ENCODE results near the gene PRKAB2. TPM values are rescaled to one million over a fixed set of nuclear protein-coding genes. Genes with fewer than 3 reads are reported as not detected.

PRKAB2 gene
- total and polyA plus RNA-seq, 2 of the 13 experiments (the other 11 are each of a cell fraction or from before 2014, with no cell fraction given), result 44.0 to 118 TPM

- TF ChIP-seq ZNF256 (CRISPR knock-in tag; conservative IDR thresholded peaks at IDR 0.05) (peak; percentile 92), ZNF615 (CRISPR knock-in tag; IDR thresholded peaks at IDR 0.05; ENCODE audit: borderline replicate concordance) (peak; percentile 73; the same call in 1 of the 2 replicates), ZNF225 (CRISPR knock-in tag; IDR thresholded peaks at IDR 0.05) (peak; percentile 30; the same call in 1 of the 2 replicates), ZFP41 (CRISPR knock-in tag; IDR thresholded peaks at IDR 0.05; ENCODE audit: borderline replicate concordance) (no peak), ZBTB2 (CRISPR knock-in tag; IDR thresholded peaks at IDR 0.05; ENCODE audit: low read depth) (peak; percentile 92), KIAA2018 (CRISPR knock-in tag; IDR thresholded peaks at IDR 0.05; ENCODE audit: borderline replicate concordance) (no peak), ZNF496 (CRISPR knock-in tag; IDR thresholded peaks at IDR 0.05; ENCODE audit: insufficient replicate concordance) (no peak), NFE2L1 (CRISPR knock-in tag; IDR thresholded peaks at IDR 0.05; ENCODE audit: borderline replicate concordance) (no peak), ZNF280D (CRISPR knock-in tag; IDR thresholded peaks at IDR 0.05) (no peak; the same call in 1 of the 2 replicates), THAP7 (CRISPR knock-in tag; IDR thresholded peaks at IDR 0.05) (0 out of 2 replicates have a peak, but pooled peaks have one; percentile 38), ZNF251 (CRISPR knock-in tag; IDR thresholded peaks at IDR 0.05) (0 out of 2 replicates have a peak, but pooled peaks have one; percentile 18), HNRNPL (IDR thresholded peaks at IDR 0.05; ENCODE audit: low read depth, low read length) (0 out of 2 replicates have a peak, but pooled peaks have one; percentile 56), ZMAT5 (CRISPR knock-in tag; IDR thresholded peaks at IDR 0.05; ENCODE audit: borderline replicate concordance, low read depth) (no peak)
These were observed at the start of gene PRKAB2 (continued) for GRCh38 chr1:147172168-147173016.
